ENCODE results near the gene QDPR.

QDPR gene

DNA sequence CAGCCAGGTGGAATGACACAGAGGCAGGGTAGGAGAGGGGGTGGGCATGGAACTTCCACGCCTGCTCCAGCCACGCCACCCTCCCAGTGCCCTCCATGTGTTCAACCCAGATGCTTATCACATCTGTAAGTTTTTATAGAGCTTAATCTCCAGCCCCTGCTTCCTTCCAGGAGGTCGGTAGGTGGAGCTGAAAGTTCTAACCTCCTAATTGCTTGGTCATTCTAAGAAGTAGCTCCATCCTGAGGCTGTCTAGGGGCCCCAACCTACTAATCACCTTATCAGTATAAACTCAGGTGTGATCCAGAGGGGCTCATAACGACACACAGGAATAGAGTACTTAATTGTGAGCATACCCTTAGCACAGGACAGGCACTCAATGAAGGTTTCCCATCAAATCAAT lies 18.3 kb downstream of the QDPR start:
- TF ChIP-seq POLR2AphosphoS5 (IDR thresholded peaks at IDR 0.05; ENCODE audit: low read depth) (no peak), GABPA (IDR thresholded peaks at IDR 0.05; ENCODE audit: low read depth) (no peak), SPI1 (IDR thresholded peaks at IDR 0.05; ENCODE audit: borderline replicate concordance, low read depth) (no peak)
- TF ChIP-seq, protein P1, sequence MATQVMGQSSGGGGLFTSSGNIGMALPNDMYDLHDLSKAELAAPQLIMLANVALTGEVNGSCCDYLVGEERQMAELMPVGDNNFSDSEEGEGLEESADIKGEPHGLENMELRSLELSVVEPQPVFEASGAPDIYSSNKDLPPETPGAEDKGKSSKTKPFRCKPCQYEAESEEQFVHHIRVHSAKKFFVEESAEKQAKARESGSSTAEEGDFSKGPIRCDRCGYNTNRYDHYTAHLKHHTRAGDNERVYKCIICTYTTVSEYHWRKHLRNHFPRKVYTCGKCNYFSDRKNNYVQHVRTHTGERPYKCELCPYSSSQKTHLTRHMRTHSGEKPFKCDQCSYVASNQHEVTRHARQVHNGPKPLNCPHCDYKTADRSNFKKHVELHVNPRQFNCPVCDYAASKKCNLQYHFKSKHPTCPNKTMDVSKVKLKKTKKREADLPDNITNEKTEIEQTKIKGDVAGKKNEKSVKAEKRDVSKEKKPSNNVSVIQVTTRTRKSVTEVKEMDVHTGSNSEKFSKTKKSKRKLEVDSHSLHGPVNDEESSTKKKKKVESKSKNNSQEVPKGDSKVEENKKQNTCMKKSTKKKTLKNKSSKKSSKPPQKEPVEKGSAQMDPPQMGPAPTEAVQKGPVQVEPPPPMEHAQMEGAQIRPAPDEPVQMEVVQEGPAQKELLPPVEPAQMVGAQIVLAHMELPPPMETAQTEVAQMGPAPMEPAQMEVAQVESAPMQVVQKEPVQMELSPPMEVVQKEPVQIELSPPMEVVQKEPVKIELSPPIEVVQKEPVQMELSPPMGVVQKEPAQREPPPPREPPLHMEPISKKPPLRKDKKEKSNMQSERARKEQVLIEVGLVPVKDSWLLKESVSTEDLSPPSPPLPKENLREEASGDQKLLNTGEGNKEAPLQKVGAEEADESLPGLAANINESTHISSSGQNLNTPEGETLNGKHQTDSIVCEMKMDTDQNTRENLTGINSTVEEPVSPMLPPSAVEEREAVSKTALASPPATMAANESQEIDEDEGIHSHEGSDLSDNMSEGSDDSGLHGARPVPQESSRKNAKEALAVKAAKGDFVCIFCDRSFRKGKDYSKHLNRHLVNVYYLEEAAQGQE (IDR thresholded peaks at IDR 0.05; ENCODE audit: insufficient replicate concordance, low read depth), result no peak
- TF ChIP-seq, protein P2, sequence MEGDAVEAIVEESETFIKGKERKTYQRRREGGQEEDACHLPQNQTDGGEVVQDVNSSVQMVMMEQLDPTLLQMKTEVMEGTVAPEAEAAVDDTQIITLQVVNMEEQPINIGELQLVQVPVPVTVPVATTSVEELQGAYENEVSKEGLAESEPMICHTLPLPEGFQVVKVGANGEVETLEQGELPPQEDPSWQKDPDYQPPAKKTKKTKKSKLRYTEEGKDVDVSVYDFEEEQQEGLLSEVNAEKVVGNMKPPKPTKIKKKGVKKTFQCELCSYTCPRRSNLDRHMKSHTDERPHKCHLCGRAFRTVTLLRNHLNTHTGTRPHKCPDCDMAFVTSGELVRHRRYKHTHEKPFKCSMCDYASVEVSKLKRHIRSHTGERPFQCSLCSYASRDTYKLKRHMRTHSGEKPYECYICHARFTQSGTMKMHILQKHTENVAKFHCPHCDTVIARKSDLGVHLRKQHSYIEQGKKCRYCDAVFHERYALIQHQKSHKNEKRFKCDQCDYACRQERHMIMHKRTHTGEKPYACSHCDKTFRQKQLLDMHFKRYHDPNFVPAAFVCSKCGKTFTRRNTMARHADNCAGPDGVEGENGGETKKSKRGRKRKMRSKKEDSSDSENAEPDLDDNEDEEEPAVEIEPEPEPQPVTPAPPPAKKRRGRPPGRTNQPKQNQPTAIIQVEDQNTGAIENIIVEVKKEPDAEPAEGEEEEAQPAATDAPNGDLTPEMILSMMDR (IDR thresholded peaks at IDR 0.05; ENCODE audit: insufficient read depth, low read length), result no peak
- H3K4me3 ChIP-seq (replicated peaks; ENCODE audit: insufficient read depth, low read length), result no peak overlapping the region

DNA sequence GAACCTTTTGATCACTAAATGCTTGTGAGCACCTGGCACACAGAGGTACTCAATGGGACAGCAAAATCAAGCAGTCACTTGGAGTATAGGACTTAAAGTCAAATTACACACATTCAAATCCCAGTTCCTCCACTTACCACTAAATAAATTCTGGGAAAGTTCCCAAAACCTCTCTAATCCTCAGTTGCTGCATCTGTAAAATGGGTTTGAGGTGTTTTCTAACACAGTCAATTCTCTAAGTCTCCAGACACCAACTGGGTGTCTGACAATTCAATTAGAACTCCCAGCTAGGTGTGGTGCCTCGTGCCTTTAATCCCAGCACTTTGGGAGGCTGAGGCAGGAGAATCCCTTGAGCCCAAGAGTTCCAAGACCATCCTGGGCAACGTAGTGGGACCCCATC lies 19.0 kb downstream of the QDPR start:
- no peak overlapping the region for H3K27ac ChIP-seq (replicated peaks)
- TF ChIP-seq SPI1 (IDR thresholded peaks at IDR 0.05; ENCODE audit: borderline replicate concordance, low read depth) (no peak), GABPA (IDR thresholded peaks at IDR 0.05; ENCODE audit: low read depth) (no peak), POLR2AphosphoS5 (IDR thresholded peaks at IDR 0.05; ENCODE audit: low read depth) (no peak)
- TF ChIP-seq, protein P2 (IDR thresholded peaks at IDR 0.05; ENCODE audit: insufficient read depth, low read length), result no peak
- TF ChIP-seq, protein P1 (IDR thresholded peaks at IDR 0.05; ENCODE audit: insufficient replicate concordance, low read depth), result no peak
- no peak overlapping the region for H3K4me3 ChIP-seq (replicated peaks; ENCODE audit: insufficient read depth, low read length)
- no peaks in the 10 kb centered on the region for H3K27me3 ChIP-seq (ENCODE audit: insufficient read depth, poor library complexity, severe bottlenecking)
- DNase-seq (ENCODE audit: low read depth in 1 of 2, low spot score in 1 of 2), result no peak

More for the DNA sequence above, 18.3 kb downstream of the QDPR start:
- no peak for DNase-seq (ENCODE audit: low read depth in 1 of 2, low spot score in 1 of 2)
- H3K27me3 ChIP-seq (ENCODE audit: insufficient read depth, poor library complexity, severe bottlenecking), result no peaks in the 10 kb centered on the region
- H3K27ac ChIP-seq (replicated peaks), result no peak overlapping the region

DNA sequence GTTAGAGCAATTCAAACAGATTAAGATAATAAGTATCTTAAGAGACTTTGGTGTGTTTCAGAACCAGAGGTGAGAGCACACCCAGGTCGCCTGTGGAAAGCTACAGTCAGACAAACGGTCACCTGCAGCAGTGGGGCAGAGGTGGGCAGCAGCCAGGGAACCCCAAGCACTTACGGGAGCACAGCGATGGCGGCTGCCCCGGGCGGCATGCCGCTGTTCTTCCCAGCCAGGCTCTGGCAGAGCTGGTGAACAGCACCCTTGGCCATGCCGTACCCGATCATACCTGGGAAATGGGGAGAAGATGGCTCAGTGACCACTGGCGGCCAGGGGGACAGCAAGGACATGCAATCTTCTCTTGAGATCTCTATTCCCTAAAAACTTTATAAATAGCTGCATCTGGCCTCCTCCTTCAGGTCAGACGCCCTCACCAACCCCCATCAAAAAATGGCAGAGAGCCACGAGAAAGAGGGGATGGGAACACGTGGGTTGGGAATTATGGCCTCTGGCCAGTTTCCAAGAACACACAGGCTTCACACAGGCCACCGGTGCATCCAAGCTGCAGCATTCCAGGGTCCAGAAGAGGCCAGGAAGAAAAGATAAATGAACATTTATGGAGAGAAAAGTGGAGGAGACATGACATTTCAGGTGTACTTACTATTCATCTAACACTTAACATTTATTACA lies 19.7 kb downstream of the QDPR start:
- no peak overlapping the region for H3K4me3 ChIP-seq (replicated peaks; ENCODE audit: insufficient read depth, low read length)
- TF ChIP-seq GABPA (IDR thresholded peaks at IDR 0.05; ENCODE audit: low read depth), result no peak
- TF ChIP-seq, protein P1 (IDR thresholded peaks at IDR 0.05; ENCODE audit: insufficient replicate concordance, low read depth), result no peak
- TF ChIP-seq SPI1 (IDR thresholded peaks at IDR 0.05; ENCODE audit: borderline replicate concordance, low read depth), result no peak
- TF ChIP-seq POLR2AphosphoS5 (IDR thresholded peaks at IDR 0.05; ENCODE audit: low read depth), result no peak
- TF ChIP-seq, protein P2 (IDR thresholded peaks at IDR 0.05; ENCODE audit: insufficient read depth, low read length), result no peak
- H3K27ac ChIP-seq (replicated peaks), result no peak overlapping the region
- H3K27me3 ChIP-seq (ENCODE audit: insufficient read depth, poor library complexity, severe bottlenecking), result no peaks in the 10 kb centered on the region
- DNase-seq (ENCODE audit: low read depth in 1 of 2, low spot score in 1 of 2), result no peak
